Loucy (cell line): ENCODE results near the gene CDH4.

Source experiments
- H2AFZ ChIP-seq: fragments of 200-600 bp; sonication (generic); 2 replicates; pipeline ENCODE4 v1.6.0; 2016; ENCODE audit warnings: antibody characterized with exemption, mild to moderate bottlenecking, low read length, moderate library complexity
- H3F3A ChIP-seq: fragments of 200-600 bp; 2 replicates; pipeline ENCODE4 v1.6.0; 2016; ENCODE audit warnings: antibody characterized with exemption, low read depth, mild to moderate bottlenecking
- H3K27me3 ChIP-seq: fragments of 200-600 bp; sonication (generic); 2 replicates; pipeline ENCODE4 v1.6.1; 2014; ENCODE audit warnings: low read length, mild to moderate bottlenecking; ENCODE audit not compliant: insufficient read depth, poor library complexity, severe bottlenecking
- H3K36me3 ChIP-seq: fragments of 200-600 bp; sonication (generic); 2 replicates; pipeline ENCODE4 v1.6.1; 2016; ENCODE audit warnings: low read length; ENCODE audit not compliant: insufficient read depth
- H3K4me1 ChIP-seq: fragments of 200-600 bp; sonication (generic); 2 replicates; pipeline ENCODE4 v1.5.1; 2014; ENCODE audit warnings: low read length, mild to moderate bottlenecking; ENCODE audit not compliant: insufficient read depth, poor library complexity, severe bottlenecking
- H3K4me2 ChIP-seq: fragments of 200-600 bp; sonication (generic); 2 replicates; pipeline ENCODE4 v1.6.0; 2014; ENCODE audit warnings: antibody characterized with exemption, low read length, low read depth, mild to moderate bottlenecking; ENCODE audit not compliant: poor library complexity, severe bottlenecking
- H3K4me3 ChIP-seq: fragments of 200-600 bp; sonication (generic); 2 replicates; pipeline ENCODE4 v1.5.1; 2014; ENCODE audit warnings: low read length, mild to moderate bottlenecking, mixed read lengths; ENCODE audit not compliant: poor library complexity, severe bottlenecking
- H3K79me2 ChIP-seq: fragments of 200-600 bp; sonication (generic); 2 replicates; pipeline ENCODE4 v1.6.1; 2014; ENCODE audit warnings: low read length; ENCODE audit not compliant: insufficient read depth
- H3K9ac ChIP-seq: fragments of 200-600 bp; sonication (generic); 2 replicates; pipeline ENCODE4 v1.6.0; 2014; ENCODE audit warnings: mild to moderate bottlenecking, low read depth, low read length, moderate library complexity; ENCODE audit not compliant: poor library complexity, severe bottlenecking
- H3K9me2 ChIP-seq: fragments of 200-600 bp; sonication (generic); replicated peaks from 2 replicates; pipeline ENCODE4 v1.6.1; 2016; ENCODE audit warnings: low read depth, low read length, mixed read lengths
- H3K9me3 ChIP-seq: fragments of 200-600 bp; sonication (generic); 2 replicates; pipeline ENCODE4 v1.6.1; 2014; ENCODE audit warnings: mild to moderate bottlenecking, antibody characterized with exemption, low read length, low read depth; ENCODE audit not compliant: insufficient read depth
- H4K20me1 ChIP-seq: fragments of 200-600 bp; sonication (generic); 2 replicates; pipeline ENCODE4 v1.6.0; 2014; ENCODE audit warnings: antibody characterized with exemption, low read length, mild to moderate bottlenecking; ENCODE audit not compliant: insufficient read depth, poor library complexity, severe bottlenecking
- CTCF ChIP-seq: fragments of 200-600 bp; sonication (generic); conservative IDR thresholded peaks from 2 replicates; pipeline ENCODE4 v1.5.1; 2014; ENCODE audit warnings: mild to moderate bottlenecking, antibody characterized with exemption, low read length
- EZH2phosphoT487 ChIP-seq: fragments of 200-600 bp; IDR thresholded peaks from 2 replicates; pipeline ENCODE4 v1.6.1; 2018; ENCODE audit warnings: antibody characterized with exemption, mild to moderate bottlenecking, moderate library complexity, borderline replicate concordance

Gene CDH4

GRCh38 chr20:61963149-61963548, 711.1 kb downstream of the CDH4 start:
- H3K9ac ChIP-seq: no peak overlapping the region
- H3K79me2 ChIP-seq: no peaks in the 10 kb centered on the region
- H3K36me3 ChIP-seq: no peaks in the 10 kb centered on the region
- no peak overlapping the region for H3K4me3 ChIP-seq
- H3K9me2 ChIP-seq: no peaks in the 10 kb centered on the region
- H3K4me1 ChIP-seq: no peaks in the 10 kb centered on the region
- H4K20me1 ChIP-seq: no peaks in the 10 kb centered on the region
- H3K4me2 ChIP-seq: no peak overlapping the region
- no peaks in the 10 kb centered on the region for H3K9me3 ChIP-seq
- H2AFZ ChIP-seq: no peak overlapping the region
- H3K27me3 ChIP-seq: no peaks in the 10 kb centered on the region
- H3F3A ChIP-seq: no peaks in the 10 kb centered on the region
- no peak for TF ChIP-seq CTCF
- TF ChIP-seq EZH2phosphoT487: no peak

GRCh38 chr20:61963885-61964674, 712.0 kb downstream of the CDH4 start:
- Histone ChIP-seq H3K9me3 (no peaks in the 10 kb centered on the region), H3K4me3 (no peak overlapping the region), H3K79me2 (no peaks in the 10 kb centered on the region), H3F3A (no peaks in the 10 kb centered on the region), H2AFZ (no peak overlapping the region), H3K4me1 (no peaks in the 10 kb centered on the region), H3K9me2 (no peaks in the 10 kb centered on the region), H3K4me2 (no peak overlapping the region), H4K20me1 (no peaks in the 10 kb centered on the region), H3K27me3 (no peaks in the 10 kb centered on the region), H3K36me3 (no peaks in the 10 kb centered on the region), H3K9ac (no peak overlapping the region)
- no peak for TF ChIP-seq CTCF
- no peak for TF ChIP-seq EZH2phosphoT487

GRCh38 chr20:61964675-61965605, 712.9 kb downstream of the CDH4 start:
- no peak overlapping the region for H3K4me2 ChIP-seq
- no peaks in the 10 kb centered on the region for H3K79me2 ChIP-seq
- H3K9ac ChIP-seq: no peak overlapping the region
- no peaks in the 10 kb centered on the region for H3K36me3 ChIP-seq
- no peaks in the 10 kb centered on the region for H3K27me3 ChIP-seq
- H3F3A ChIP-seq: no peaks in the 10 kb centered on the region
- no peak for TF ChIP-seq CTCF
- no peak for TF ChIP-seq EZH2phosphoT487
- no peaks in the 10 kb centered on the region for H4K20me1 ChIP-seq
- no peaks in the 10 kb centered on the region for H3K9me2 ChIP-seq
- no peaks in the 10 kb centered on the region for H3K9me3 ChIP-seq
- no peak overlapping the region for H3K4me3 ChIP-seq
- no peaks in the 10 kb centered on the region for H3K4me1 ChIP-seq
- H2AFZ ChIP-seq: no peak overlapping the region
